IPS-18a (cell line): ENCODE measurements around the gene BCAN.

Experiments
- H3K27ac ChIP-seq: one replicate; pipeline ENCODE4 v1.5.1; 2013; ENCODE audit warnings: low read length
- H3K27me3 ChIP-seq: one replicate; pipeline ENCODE4 v1.6.1; 2013; ENCODE audit warnings: mild to moderate bottlenecking, low read length; ENCODE audit not compliant: control insufficient read depth, insufficient read depth
- H3K36me3 ChIP-seq: one replicate; pipeline ENCODE4 v1.6.1; 2013; ENCODE audit warnings: low read depth, low read length; ENCODE audit not compliant: control insufficient read depth
- H3K4me1 ChIP-seq: one replicate; pipeline ENCODE4 v1.6.1; 2013; ENCODE audit warnings: low read depth, low read length; ENCODE audit not compliant: control insufficient read depth
- H3K4me3 ChIP-seq: one replicate; pipeline ENCODE4 v1.5.1; 2013; ENCODE audit warnings: low read length
- H3K9ac ChIP-seq: one replicate; pipeline ENCODE4 v1.6.1; 2013; ENCODE audit warnings: mild to moderate bottlenecking, low read length, moderate library complexity
- H3K9me3 ChIP-seq: one replicate; pipeline ENCODE4 v1.6.1; 2013; ENCODE audit warnings: low read depth, low read length; ENCODE audit not compliant: control insufficient read depth

Gene BCAN

GRCh38 chr1:156632355-156632754 is 9.6 kb upstream of the BCAN start:
- no peaks in the 10 kb centered on the region for H3K9me3 ChIP-seq
- no peak overlapping the region for H3K4me3 ChIP-seq
- no peak overlapping the region for H3K9ac ChIP-seq
- peaks cover 4% of the 10 kb centered on the region for H3K27me3 ChIP-seq
- no peaks in the 10 kb centered on the region for H3K4me1 ChIP-seq
- H3K36me3 ChIP-seq = no peaks in the 10 kb centered on the region
- no peak overlapping the region for H3K27ac ChIP-seq

- no peaks in the 10 kb centered on the region for H3K9me3 ChIP-seq
- no peak overlapping the region for H3K4me3 ChIP-seq
- no peak overlapping the region for H3K9ac ChIP-seq
- peaks cover 14% of the 10 kb centered on the region for H3K4me1 ChIP-seq
- H3K27me3 ChIP-seq = peaks cover 51% of the 10 kb centered on the region
- H3K27ac ChIP-seq = no peak overlapping the region
- no peaks in the 10 kb centered on the region for H3K36me3 ChIP-seq
Measured at GRCh38 chr1:156638189-156638985, 3.5 kb upstream of the BCAN start.

- H3K4me1 ChIP-seq = peaks cover 14% of the 10 kb centered on the region
- no peak overlapping the region for H3K9ac ChIP-seq
- H3K27me3 ChIP-seq = peaks cover 61% of the 10 kb centered on the region
- no peak overlapping the region for H3K27ac ChIP-seq
- H3K36me3 ChIP-seq = no peaks in the 10 kb centered on the region
- no peak overlapping the region for H3K4me3 ChIP-seq
- no peaks in the 10 kb centered on the region for H3K9me3 ChIP-seq
Measured at GRCh38 chr1:156639601-156640101, 2.3 kb upstream of the BCAN start.

GRCh38 chr1:156640842-156641706 is 843 bp upstream of the BCAN start:
- no peaks in the 10 kb centered on the region for H3K9me3 ChIP-seq
- peak overlapping the region; percentile 2 for H3K9ac ChIP-seq
- H3K4me1 ChIP-seq = peaks cover 14% of the 10 kb centered on the region
- peaks cover 70% of the 10 kb centered on the region for H3K27me3 ChIP-seq
- H3K27ac ChIP-seq = no peak overlapping the region
- H3K4me3 ChIP-seq = peak overlapping the region; percentile 64
- no peaks in the 10 kb centered on the region for H3K36me3 ChIP-seq

GRCh38 chr1:156642265-156643048 is 540 bp downstream of the BCAN start:
- Histone ChIP-seq H3K9ac (no peak overlapping the region), H3K27me3 (peaks cover 70% of the 10 kb centered on the region), H3K4me3 (peak overlapping the region; percentile 64)

GRCh38 chr1:156643049-156643777 is 1.3 kb downstream of the BCAN start:
- Histone ChIP-seq H3K9ac (no peak overlapping the region), H3K4me1 (peaks cover 14% of the 10 kb centered on the region), H3K27ac (no peak overlapping the region), H3K9me3 (no peaks in the 10 kb centered on the region), H3K36me3 (no peaks in the 10 kb centered on the region), H3K4me3 (peak overlapping the region; percentile 64), H3K27me3 (peaks cover 66% of the 10 kb centered on the region)

More at GRCh38 chr1:156642265-156643048, 540 bp downstream of the BCAN start:
- no peaks in the 10 kb centered on the region for H3K9me3 ChIP-seq
- H3K36me3 ChIP-seq = no peaks in the 10 kb centered on the region
- H3K4me1 ChIP-seq = peaks cover 14% of the 10 kb centered on the region
- no peak overlapping the region for H3K27ac ChIP-seq

- Histone ChIP-seq H3K4me1 (peaks cover 14% of the 10 kb centered on the region), H3K4me3 (no peak overlapping the region), H3K27me3 (peaks cover 64% of the 10 kb centered on the region), H3K36me3 (no peaks in the 10 kb centered on the region), H3K27ac (no peak overlapping the region), H3K9me3 (no peaks in the 10 kb centered on the region), H3K9ac (no peak overlapping the region)
Measured at GRCh38 chr1:156643778-156644092, 1.8 kb downstream of the BCAN start.

- Histone ChIP-seq H3K9me3 (no peaks in the 10 kb centered on the region), H3K27me3 (peaks cover 60% of the 10 kb centered on the region), H3K4me1 (peaks cover 14% of the 10 kb centered on the region), H3K27ac (no peak overlapping the region), H3K9ac (no peak overlapping the region), H3K4me3 (no peak overlapping the region), H3K36me3 (no peaks in the 10 kb centered on the region)
Measured at GRCh38 chr1:156644146-156644545, 2.2 kb downstream of the BCAN start.

- no peak overlapping the region for H3K27ac ChIP-seq
- no peaks in the 10 kb centered on the region for H3K9me3 ChIP-seq
- H3K9ac ChIP-seq = no peak overlapping the region
- H3K27me3 ChIP-seq = peaks cover 55% of the 10 kb centered on the region
- H3K4me3 ChIP-seq = no peak overlapping the region
- peaks cover 14% of the 10 kb centered on the region for H3K4me1 ChIP-seq
- no peaks in the 10 kb centered on the region for H3K36me3 ChIP-seq
Measured at GRCh38 chr1:156644640-156645039, 2.7 kb downstream of the BCAN start.

GRCh38 chr1:156645056-156645455 is 3.1 kb downstream of the BCAN start:
- Histone ChIP-seq H3K9ac (no peak overlapping the region), H3K4me3 (no peak overlapping the region), H3K4me1 (peaks cover 14% of the 10 kb centered on the region), H3K27ac (no peak overlapping the region), H3K9me3 (no peaks in the 10 kb centered on the region), H3K36me3 (no peaks in the 10 kb centered on the region), H3K27me3 (peaks cover 51% of the 10 kb centered on the region)
